Memory B cell (primary cell): ENCODE data around the gene TNIK.

Experiments used
- ATAC-seq: fragments of 150-1000 bp; cut with Tn5 transposase; 2 replicates; pipeline ENCODE4 v1.10.0; 2021; ENCODE audit warnings: low read depth, mild to moderate bottlenecking, moderate library complexity
- DNase-seq, 2 donors: peaks; one replicate each; pipeline ENCODE4 v3.0.0; 2022; ENCODE audit warnings: low spot score in 2 of 2
- H3K27ac Mint-ChIP-seq: one replicate; pipeline ENCODE4 v1.8.0; 2022; ENCODE audit warnings: mild to moderate bottlenecking, moderate library complexity, mixed read lengths
- H3K27me3 Mint-ChIP-seq: one replicate; pipeline ENCODE4 v1.8.0; 2022; ENCODE audit warnings: mixed read lengths
- H3K36me3 Mint-ChIP-seq: one replicate; pipeline ENCODE4 v1.8.0; 2022; ENCODE audit warnings: mild to moderate bottlenecking, mixed read lengths
- H3K4me1 Mint-ChIP-seq: one replicate; pipeline ENCODE4 v1.8.0; 2022; ENCODE audit warnings: mixed read lengths
- H3K4me3 Mint-ChIP-seq: one replicate; pipeline ENCODE4 v1.8.0; 2022; ENCODE audit warnings: mild to moderate bottlenecking, moderate library complexity, mixed read lengths
- H3K9me3 Mint-ChIP-seq: one replicate; pipeline ENCODE4 v1.8.0; 2022; ENCODE audit warnings: mixed read lengths

Gene TNIK

DNA sequence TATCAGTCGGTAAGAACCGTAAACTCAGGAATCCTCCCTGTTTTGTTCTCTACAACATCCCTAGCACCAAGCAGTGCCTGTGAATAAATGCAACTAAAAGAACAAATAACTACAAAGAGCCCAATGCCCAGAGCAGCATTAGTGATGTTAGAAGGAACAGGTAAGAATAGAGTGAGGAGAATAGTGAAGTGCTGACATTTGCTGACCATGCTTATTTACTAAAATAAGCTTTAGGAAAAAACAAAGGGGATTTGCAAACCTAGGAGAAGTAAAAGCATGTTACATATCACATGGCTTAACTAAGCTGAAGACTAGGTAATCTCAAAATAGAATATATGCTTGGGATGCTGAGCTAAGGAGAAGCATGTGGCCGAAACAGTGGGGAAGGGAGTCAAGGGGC lies 247.6 kb downstream of the TNIK start:
- H3K9me3 Mint-ChIP-seq: peaks cover 2% of the 10 kb centered on the region
- no peak for ATAC-seq
- H3K36me3 Mint-ChIP-seq: peaks cover 2% of the 10 kb centered on the region
- H3K27ac Mint-ChIP-seq: no peak overlapping the region
- no peaks in the 10 kb centered on the region for H3K4me1 Mint-ChIP-seq
- peaks cover 2% of the 10 kb centered on the region for H3K27me3 Mint-ChIP-seq
- no peak overlapping the region for H3K4me3 Mint-ChIP-seq
- no peak for DNase-seq

DNA sequence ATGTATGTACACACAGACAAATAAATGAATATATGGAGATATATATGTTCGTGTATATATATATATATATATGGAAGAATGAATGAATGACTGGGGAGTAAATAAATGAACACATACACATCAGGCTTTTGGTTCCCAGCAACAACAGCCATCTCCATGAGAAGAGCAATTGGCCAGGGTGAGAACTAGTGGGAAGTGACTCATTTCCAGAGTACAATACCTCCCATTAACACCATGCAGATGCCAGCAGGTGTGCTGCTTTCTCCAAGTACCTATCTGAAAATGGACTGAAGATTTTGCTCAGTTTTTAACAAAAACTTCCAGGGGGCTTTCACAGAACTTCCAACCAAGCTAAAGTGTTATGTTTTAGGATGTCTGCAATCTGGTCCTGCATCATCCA lies 253.9 kb downstream of the TNIK start:
- Mint-ChIP-seq H3K4me1 (no peaks in the 10 kb centered on the region), H3K27ac (no peak overlapping the region), H3K36me3 (peaks cover 2% of the 10 kb centered on the region), H3K4me3 (no peak overlapping the region), H3K9me3 (no peaks in the 10 kb centered on the region), H3K27me3 (no peaks in the 10 kb centered on the region)
- ATAC-seq (no peak), DNase-seq (no peak)

DNA sequence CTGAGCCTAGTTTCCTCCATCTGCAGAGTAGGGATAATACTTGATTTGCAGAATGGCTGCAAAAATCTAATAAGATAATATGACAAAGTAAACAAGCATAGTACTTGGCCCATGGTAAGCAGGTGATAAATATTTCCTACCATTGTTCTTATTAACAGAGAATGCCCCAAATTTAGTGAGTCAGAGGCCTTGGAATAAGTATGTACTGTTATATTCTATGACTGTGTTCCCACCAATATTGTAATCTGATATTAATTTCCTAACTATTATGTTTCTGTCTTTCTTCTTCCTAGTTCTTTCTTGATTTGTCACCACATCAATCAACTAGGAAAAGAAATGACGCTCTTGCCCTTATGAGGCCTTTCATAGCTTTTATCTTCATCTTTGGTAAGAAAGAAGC lies 255.3 kb downstream of the TNIK start:
- no peak overlapping the region for H3K27ac Mint-ChIP-seq
- H3K9me3 Mint-ChIP-seq: no peaks in the 10 kb centered on the region
- no peak for DNase-seq
- no peak overlapping the region for H3K4me3 Mint-ChIP-seq
- peaks cover 2% of the 10 kb centered on the region for H3K36me3 Mint-ChIP-seq
- no peak for ATAC-seq
- no peaks in the 10 kb centered on the region for H3K27me3 Mint-ChIP-seq
- H3K4me1 Mint-ChIP-seq: no peaks in the 10 kb centered on the region

DNA sequence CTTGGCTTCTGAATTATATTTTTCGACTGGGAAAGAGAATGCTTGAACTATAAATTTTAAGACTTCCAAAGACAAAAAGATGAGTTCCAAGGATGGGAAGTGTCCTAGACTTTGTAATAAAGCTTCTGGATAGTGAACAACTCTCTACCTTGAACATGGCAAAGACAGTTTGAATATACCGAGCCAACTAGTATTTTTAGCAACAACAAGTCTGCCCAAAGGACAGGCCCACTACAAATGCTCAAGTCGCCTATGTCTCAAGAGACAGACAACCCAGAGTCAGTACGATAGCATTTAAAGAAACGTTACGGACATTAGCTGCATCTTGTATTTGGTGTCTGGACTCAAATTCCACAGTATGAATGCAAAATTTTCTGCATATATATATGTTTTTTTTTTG lies 258.4 kb downstream of the TNIK start:
- H3K27ac Mint-ChIP-seq: no peak overlapping the region
- no peak for ATAC-seq
- no peaks in the 10 kb centered on the region for H3K9me3 Mint-ChIP-seq
- no peak for DNase-seq
- no peaks in the 10 kb centered on the region for H3K27me3 Mint-ChIP-seq
- no peak overlapping the region for H3K4me3 Mint-ChIP-seq
- no peaks in the 10 kb centered on the region for H3K4me1 Mint-ChIP-seq
- no peaks in the 10 kb centered on the region for H3K36me3 Mint-ChIP-seq

DNA sequence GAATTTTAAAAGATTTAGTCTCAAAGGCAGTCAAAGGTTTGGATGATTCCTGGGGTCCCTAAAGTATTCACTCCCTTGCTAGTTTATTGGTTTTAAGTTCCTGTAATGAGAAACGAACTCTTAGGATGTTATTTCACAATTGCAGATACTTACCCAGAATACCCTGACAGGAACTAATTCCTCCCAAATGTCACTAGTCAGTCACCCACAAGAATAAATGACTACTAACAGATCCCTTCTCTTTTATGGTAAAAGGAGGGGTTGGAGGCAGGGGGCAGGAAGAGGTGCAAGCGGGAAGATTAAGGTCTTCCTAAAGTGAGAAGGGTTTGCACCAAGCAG lies 259.5 kb downstream of the TNIK start:
- Mint-ChIP-seq H3K4me1 (no peaks in the 10 kb centered on the region), H3K27ac (no peak overlapping the region), H3K36me3 (no peaks in the 10 kb centered on the region), H3K27me3 (no peaks in the 10 kb centered on the region), H3K9me3 (no peaks in the 10 kb centered on the region), H3K4me3 (no peak overlapping the region)
- no peak for ATAC-seq
- no peak for DNase-seq

DNA sequence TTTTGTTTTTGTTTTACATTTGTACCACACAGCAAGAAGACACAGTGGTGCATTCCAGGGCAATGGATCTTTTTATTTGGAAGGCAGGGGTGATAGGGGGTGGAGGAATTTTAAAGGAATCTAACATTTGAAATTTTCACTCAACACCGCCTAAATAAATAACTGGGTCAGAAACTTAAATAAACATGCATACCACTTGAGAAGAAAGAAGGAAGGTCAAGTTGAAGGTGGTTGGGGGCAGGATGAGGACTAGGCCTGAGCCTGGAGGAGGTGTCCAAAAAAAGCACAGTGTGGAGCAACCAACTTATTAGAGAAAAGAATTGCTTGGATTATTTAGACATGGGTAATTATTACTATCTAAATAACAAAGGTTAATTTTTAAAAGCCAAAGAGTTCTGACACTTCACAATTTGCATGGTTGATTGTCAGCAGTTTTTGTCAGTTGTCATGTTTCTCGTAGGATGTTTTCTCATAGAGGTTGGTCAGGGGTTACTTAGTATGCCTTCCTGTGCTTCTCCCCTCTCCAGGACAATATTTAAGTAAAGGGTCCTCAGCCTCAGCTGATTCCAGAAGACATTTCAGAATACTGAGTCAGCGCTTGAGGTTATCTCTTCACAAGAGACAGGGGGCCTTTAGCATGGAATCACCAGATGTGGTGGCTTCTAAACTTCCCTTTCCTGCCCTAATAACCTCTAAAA lies 260.0 kb downstream of the TNIK start:
- Mint-ChIP-seq H3K4me1 (no peaks in the 10 kb centered on the region), H3K4me3 (no peak overlapping the region), H3K27me3 (no peaks in the 10 kb centered on the region), H3K27ac (no peak overlapping the region), H3K9me3 (no peaks in the 10 kb centered on the region), H3K36me3 (no peaks in the 10 kb centered on the region)
- DNase-seq: no peak
- ATAC-seq: no peak

DNA sequence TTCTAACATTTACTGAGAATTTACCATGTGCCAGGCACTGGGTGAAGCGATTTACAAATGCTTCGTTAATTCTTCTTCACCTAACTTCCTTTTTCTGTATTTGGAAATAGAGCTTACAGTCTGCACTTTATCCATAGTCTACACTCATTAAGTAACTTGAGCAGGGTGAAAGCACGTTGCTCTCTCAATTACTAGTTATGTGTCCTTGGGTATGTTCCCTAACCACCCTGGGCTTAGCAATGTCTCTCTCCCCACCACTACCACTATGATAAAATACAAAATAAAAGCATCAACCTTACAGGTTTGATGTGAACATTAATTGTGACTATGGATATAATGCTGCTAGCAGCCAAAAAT lies 260.8 kb downstream of the TNIK start:
- Mint-ChIP-seq H3K27ac (no peak overlapping the region), H3K27me3 (peaks cover under 1% of the 10 kb centered on the region), H3K9me3 (no peaks in the 10 kb centered on the region), H3K4me3 (no peak overlapping the region), H3K36me3 (no peaks in the 10 kb centered on the region), H3K4me1 (no peaks in the 10 kb centered on the region)
- ATAC-seq: no peak
- DNase-seq: no peak

DNA sequence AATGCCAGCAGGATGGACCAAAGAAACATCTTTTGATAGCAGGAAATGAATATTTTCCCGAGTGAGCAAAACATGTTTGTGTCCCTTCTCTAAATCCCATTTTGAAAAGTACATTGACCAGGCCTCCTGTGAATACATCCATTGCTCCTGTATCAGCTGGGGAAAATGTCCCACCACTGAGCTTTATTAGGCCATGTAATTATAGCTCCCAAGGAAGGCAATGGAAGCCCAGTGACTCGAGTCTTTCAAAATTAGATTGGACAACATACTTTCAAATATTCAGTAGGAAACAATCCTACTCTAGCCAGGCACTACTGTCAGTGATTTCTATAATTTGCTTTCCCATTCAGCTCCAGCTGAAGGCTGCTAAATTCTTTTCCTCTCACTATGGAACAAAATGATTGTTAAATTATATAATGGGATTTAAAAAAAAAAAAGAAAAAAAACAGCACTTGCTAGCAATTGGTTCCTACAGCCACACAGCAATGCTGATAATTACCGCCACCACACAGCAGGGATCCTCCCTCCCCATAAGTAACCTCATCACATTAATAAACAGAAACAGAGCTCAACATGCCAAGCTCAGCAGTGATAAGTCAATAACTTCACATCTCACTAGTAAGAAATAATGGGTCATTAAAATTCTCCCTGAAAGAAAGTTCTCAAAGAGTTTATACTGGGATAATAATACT lies 261.3 kb downstream of the TNIK start:
- Mint-ChIP-seq H3K27me3 (peaks cover 2% of the 10 kb centered on the region), H3K27ac (no peak overlapping the region), H3K9me3 (no peaks in the 10 kb centered on the region), H3K36me3 (no peaks in the 10 kb centered on the region), H3K4me3 (no peak overlapping the region), H3K4me1 (no peaks in the 10 kb centered on the region)
- DNase-seq (no peak), ATAC-seq (no peak)

DNA sequence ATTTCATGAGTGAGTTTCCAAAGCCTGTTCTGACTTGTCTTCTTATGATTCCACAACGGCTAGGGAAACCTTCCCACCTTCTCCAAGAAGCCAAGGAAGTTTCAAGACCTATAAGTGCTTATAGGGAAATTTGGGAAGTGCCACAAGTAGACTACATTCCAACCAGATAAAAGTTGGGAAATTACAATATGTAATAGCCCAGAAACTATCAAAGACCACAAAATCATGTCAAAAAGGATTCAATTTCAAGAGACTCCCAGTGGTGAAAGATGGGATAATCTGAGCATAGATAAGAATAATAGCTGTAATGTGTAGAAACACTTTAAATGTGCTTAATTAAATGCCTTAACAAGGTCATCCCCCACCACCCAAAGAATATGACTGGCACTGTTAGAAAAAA lies 264.5 kb downstream of the TNIK start:
- Mint-ChIP-seq H3K9me3 (no peaks in the 10 kb centered on the region), H3K27me3 (peaks cover 2% of the 10 kb centered on the region), H3K4me3 (no peak overlapping the region), H3K36me3 (no peaks in the 10 kb centered on the region), H3K4me1 (no peaks in the 10 kb centered on the region), H3K27ac (no peak overlapping the region)
- no peak for DNase-seq
- no peak for ATAC-seq

DNA sequence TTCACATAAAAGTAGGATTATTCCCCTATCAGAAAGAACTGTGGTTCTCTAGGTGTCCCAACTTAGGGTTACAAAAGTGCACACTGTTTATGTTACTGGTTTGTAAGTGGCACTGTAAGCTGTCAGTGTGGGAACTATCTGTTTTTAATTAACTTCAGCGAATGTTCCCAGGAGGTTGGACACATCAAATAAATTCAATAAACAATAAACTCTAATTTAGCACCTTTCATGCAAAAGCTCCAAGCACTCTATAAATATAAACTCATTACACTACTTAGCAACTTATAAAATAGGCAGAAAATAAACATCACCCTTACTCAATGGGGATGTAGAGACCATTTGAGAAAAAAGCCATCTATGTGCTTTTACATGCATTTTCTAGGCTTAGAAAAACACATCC lies 265.2 kb downstream of the TNIK start:
- Mint-ChIP-seq H3K9me3 (no peaks in the 10 kb centered on the region), H3K4me3 (no peak overlapping the region), H3K27ac (no peak overlapping the region), H3K27me3 (peaks cover 2% of the 10 kb centered on the region), H3K4me1 (no peaks in the 10 kb centered on the region), H3K36me3 (no peaks in the 10 kb centered on the region)
- ATAC-seq: no peak
- no peak for DNase-seq

DNA sequence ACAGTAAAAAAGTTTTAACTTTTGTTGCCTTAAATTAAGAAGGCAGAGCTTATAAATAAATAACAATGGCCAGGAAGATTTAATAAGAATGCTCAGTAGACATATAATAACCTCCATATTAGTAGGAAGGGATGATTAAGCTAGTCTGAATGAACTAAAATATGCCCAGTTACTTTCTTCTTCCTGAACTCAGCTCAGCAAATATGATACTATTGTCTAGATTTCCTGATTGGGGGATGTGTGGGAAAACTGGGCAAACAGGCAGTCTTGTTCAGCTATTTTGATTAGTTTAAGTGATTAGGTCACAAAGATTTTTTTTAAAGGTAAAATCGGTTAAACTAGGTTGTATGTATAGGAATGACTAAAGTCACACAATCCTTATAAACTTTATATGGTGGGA lies 266.5 kb downstream of the TNIK start:
- Mint-ChIP-seq H3K36me3 (no peaks in the 10 kb centered on the region), H3K4me1 (no peaks in the 10 kb centered on the region), H3K9me3 (no peaks in the 10 kb centered on the region), H3K4me3 (no peak overlapping the region), H3K27me3 (peaks cover 2% of the 10 kb centered on the region), H3K27ac (no peak overlapping the region)
- ATAC-seq: no peak
- no peak for DNase-seq

DNA sequence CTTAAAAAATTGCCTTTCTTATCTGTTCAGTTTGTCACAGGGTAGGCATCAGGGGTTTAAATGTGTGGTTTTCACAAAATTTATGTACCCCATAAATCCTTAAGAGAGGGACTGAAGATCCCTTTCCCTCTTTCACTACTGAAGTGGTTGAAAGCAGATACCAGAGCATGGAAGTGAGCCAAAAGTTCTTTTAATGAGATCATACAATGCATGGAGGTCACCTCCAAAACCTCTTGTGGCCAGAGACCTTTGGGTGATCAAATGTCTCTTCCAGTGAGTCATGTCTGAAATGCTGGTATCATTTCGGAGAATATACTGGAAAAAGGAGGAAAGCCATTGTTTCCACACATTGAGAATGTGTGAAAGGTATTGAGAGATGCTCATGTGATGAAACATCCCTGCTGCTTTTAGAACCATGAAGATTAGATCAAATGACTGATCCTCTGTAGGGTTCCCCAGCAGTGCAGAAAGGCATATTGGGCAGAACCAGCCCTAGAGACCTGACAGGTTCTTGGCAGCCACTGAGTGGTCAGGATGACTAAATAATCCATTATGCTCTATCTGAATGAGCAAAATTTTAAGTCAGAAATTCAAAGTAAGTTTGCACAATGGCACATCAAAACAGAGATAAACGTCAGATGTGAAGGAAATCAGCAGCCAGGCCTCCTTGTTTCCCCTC lies 267.9 kb downstream of the TNIK start:
- no peak for ATAC-seq
- DNase-seq: no peak
- Mint-ChIP-seq H3K27me3 (peaks cover 2% of the 10 kb centered on the region), H3K4me1 (no peaks in the 10 kb centered on the region), H3K27ac (no peak overlapping the region), H3K4me3 (no peak overlapping the region), H3K9me3 (no peaks in the 10 kb centered on the region), H3K36me3 (no peaks in the 10 kb centered on the region)

DNA sequence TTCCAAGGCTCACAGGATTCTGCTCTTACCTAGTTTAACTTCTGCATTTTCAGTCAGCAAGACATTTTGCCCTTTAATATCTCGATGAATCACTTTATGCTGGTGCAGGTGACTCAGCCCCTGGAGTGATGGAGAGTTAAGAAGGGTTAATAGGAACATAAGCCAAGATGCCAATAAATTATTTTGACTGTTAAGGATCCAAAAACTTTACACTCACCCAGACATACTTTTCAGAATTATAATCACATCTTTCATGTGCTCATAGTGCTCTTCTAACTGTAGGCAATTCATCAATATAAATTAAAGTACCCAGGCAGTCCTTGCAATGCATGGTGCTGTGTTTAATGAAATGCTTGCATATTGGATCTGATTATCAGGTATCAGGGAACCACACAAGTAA lies 269.5 kb downstream of the TNIK start:
- DNase-seq (no peak), ATAC-seq (no peak)
- peaks cover 2% of the 10 kb centered on the region for H3K27me3 Mint-ChIP-seq
- H3K36me3 Mint-ChIP-seq: no peaks in the 10 kb centered on the region
- H3K4me3 Mint-ChIP-seq: no peak overlapping the region
- no peaks in the 10 kb centered on the region for H3K9me3 Mint-ChIP-seq
- H3K27ac Mint-ChIP-seq: no peak overlapping the region
- H3K4me1 Mint-ChIP-seq: no peaks in the 10 kb centered on the region

DNA sequence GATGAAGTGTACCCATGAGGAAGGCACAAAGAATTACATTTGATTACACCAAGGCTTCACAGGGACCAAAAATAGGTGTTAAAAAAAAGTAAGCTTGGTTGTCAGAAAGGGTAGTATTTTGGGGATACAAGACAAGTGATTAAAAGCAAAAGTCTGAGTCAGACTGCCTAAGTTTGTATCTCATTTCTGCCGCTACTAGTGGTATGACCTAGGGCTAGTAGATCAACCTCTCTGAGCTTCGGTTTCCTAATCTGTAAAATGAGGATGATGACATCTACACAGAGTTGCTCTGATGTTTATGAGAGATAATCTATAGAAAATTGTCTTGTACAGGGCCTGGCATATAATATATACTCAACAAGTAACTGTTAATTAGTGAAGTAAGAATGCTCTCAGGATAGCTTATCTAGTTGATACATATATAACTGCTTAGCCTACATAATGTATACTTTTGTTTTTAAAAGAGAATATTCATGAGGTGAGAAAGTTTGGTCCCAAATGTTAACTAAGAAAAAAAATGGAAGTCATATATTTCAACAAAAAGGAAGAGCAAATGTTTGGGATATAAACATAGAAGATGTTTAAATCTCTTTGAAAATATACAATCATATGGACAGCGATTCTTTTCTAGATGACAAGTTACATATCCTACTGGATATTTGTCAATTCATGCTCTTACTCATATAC lies 270.7 kb downstream of the TNIK start:
- Mint-ChIP-seq H3K27ac (no peak overlapping the region), H3K4me1 (no peaks in the 10 kb centered on the region), H3K4me3 (no peak overlapping the region), H3K36me3 (no peaks in the 10 kb centered on the region), H3K27me3 (peaks cover 2% of the 10 kb centered on the region), H3K9me3 (no peaks in the 10 kb centered on the region)
- ATAC-seq: no peak
- no peak for DNase-seq
